Endothelial cell (in vitro differentiated cells): Measurements from ENCODE around the gene TMEM182. TPM values are rescaled to one million over a fixed set of nuclear protein-coding genes. Genes with fewer than 3 reads are reported as not detected.
A peak's percentile ranks its signal among the peaks of the same experiment; 100 is the strongest.

ENCODE experiments used
- DNase-seq: peaks from one replicate; pipeline ENCODE4 v3.0.0; 2021; ENCODE audit warnings: low spot score
- H3K27ac Mint-ChIP-seq: one replicate; pipeline ENCODE4 v1.8.0; 2021; ENCODE audit warnings: mixed read lengths, inconsistent platforms; ENCODE audit not compliant: unreplicated experiment
- H3K27me3 Mint-ChIP-seq: one replicate; pipeline ENCODE4 v1.8.0; 2021; ENCODE audit warnings: mild to moderate bottlenecking, moderate library complexity, mixed read lengths, inconsistent platforms; ENCODE audit not compliant: unreplicated experiment
- H3K36me3 Mint-ChIP-seq: one replicate; pipeline ENCODE4 v1.8.0; 2021; ENCODE audit warnings: mild to moderate bottlenecking, low read depth, mixed read lengths, inconsistent platforms; ENCODE audit not compliant: unreplicated experiment
- H3K4me1 Mint-ChIP-seq: one replicate; pipeline ENCODE4 v1.8.0; 2021; ENCODE audit warnings: mild to moderate bottlenecking, mixed read lengths, inconsistent platforms; ENCODE audit not compliant: unreplicated experiment
- H3K4me3 Mint-ChIP-seq: one replicate; pipeline ENCODE4 v1.8.0; 2021; ENCODE audit warnings: mild to moderate bottlenecking, mixed read lengths, inconsistent platforms; ENCODE audit not compliant: unreplicated experiment
- H3K9me3 Mint-ChIP-seq: one replicate; pipeline ENCODE4 v1.8.0; 2021; ENCODE audit warnings: mixed read lengths, inconsistent platforms; ENCODE audit not compliant: unreplicated experiment
- total RNA-seq: library from RNA; stranded (reverse); fragmentation: NEBNext Ultra II Directional; extraction: Animal tissue kit (Norgen Biotek cat#: 25700); gene quantifications from one replicate; pipeline ENCODE4 v1.2.1, GENCODE V29; 2021; ENCODE audit not compliant: unreplicated experiment
- TF ChIP-seq, protein P1 (sequence below): fragments of 200-600 bp; sonication (generic); IDR thresholded peaks from one replicate; pipeline ENCODE4 v1.5.0; 2021; ENCODE audit warnings: antibody characterized with exemption; ENCODE audit not compliant: unreplicated experiment

The TMEM182 gene
- total RNA-seq, 1 donor from 2014 or later, result 6.2 TPM

GRCh38 chr2:102797486-102797885, 35.7 kb downstream of the TMEM182 start:
- peaks cover 41% of the 10 kb centered on the region for H3K36me3 Mint-ChIP-seq

GRCh38 chr2:102798181-102798580, 36.4 kb downstream of the TMEM182 start:
- Mint-ChIP-seq H3K27ac (no peak overlapping the region), H3K36me3 (peaks cover 44% of the 10 kb centered on the region), H3K9me3 (peaks cover 16% of the 10 kb centered on the region), H3K27me3 (peaks cover 1% of the 10 kb centered on the region), H3K4me1 (peaks cover 16% of the 10 kb centered on the region), H3K4me3 (no peak overlapping the region)
- TF ChIP-seq, protein P1, sequence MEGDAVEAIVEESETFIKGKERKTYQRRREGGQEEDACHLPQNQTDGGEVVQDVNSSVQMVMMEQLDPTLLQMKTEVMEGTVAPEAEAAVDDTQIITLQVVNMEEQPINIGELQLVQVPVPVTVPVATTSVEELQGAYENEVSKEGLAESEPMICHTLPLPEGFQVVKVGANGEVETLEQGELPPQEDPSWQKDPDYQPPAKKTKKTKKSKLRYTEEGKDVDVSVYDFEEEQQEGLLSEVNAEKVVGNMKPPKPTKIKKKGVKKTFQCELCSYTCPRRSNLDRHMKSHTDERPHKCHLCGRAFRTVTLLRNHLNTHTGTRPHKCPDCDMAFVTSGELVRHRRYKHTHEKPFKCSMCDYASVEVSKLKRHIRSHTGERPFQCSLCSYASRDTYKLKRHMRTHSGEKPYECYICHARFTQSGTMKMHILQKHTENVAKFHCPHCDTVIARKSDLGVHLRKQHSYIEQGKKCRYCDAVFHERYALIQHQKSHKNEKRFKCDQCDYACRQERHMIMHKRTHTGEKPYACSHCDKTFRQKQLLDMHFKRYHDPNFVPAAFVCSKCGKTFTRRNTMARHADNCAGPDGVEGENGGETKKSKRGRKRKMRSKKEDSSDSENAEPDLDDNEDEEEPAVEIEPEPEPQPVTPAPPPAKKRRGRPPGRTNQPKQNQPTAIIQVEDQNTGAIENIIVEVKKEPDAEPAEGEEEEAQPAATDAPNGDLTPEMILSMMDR, result no peak
- no peak for DNase-seq

More at GRCh38 chr2:102797486-102797885, 35.7 kb downstream of the TMEM182 start:
- Mint-ChIP-seq H3K4me1 (peaks cover 17% of the 10 kb centered on the region), H3K27me3 (peaks cover 3% of the 10 kb centered on the region), H3K4me3 (no peak overlapping the region), H3K27ac (no peak overlapping the region), H3K9me3 (peaks cover 16% of the 10 kb centered on the region)
- no peak for DNase-seq
- TF ChIP-seq, protein P1, result no peak

- Mint-ChIP-seq H3K27me3 (peaks cover 3% of the 10 kb centered on the region), H3K9me3 (peaks cover 16% of the 10 kb centered on the region), H3K4me1 (peaks cover 14% of the 10 kb centered on the region), H3K4me3 (peak overlapping the region; percentile 21), H3K27ac (no peak overlapping the region), H3K36me3 (peaks cover 47% of the 10 kb centered on the region)
- TF ChIP-seq, protein P1, result no peak
- no peak for DNase-seq
These were observed 39.4 kb downstream of the TMEM182 start for GRCh38 chr2:102801098-102801718.

DNA sequence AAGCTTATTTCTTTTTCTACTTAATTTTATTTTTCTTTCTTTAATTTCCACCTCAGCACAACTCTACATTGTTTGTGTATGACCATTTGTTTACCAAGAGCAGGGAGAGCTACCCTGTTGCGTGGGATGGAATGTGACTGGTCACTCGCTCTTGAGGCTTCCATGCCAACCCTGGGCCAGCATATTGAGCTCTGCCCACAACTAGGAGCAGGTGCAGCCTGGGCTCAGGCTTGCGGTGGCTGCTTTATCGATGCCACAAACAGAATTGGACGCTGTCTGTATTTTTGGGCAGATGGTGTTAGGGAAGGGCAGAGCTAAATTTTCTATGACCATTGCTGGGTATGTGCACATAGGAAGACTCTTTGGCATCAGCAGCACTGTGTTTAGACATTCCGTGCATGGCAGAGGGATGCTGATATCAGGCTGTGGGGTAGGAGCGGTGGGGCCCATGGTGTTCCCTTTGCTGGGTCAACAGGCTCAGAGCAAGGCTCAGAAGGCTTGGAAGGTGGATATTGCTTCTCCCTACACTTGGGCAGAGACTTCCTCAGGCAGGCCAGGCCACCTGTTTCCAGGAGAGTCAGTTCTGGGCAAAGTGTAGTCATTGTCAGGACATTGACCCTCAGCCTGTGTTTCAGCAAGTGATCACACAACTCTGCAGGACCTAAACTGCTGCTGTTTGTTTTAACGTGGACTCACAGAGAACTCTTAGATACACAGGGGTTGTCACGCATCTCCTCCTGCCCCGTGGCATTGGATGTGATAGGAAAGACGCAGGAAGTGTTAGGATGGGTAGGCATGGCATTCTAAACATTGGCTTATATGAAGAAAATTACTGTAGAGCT, 40.2 kb downstream of the TMEM182 start:
- H3K4me1 Mint-ChIP-seq, result peaks cover 10% of the 10 kb centered on the region
- peaks cover 47% of the 10 kb centered on the region for H3K36me3 Mint-ChIP-seq
- DNase-seq, result no peak
- H3K27me3 Mint-ChIP-seq, result peaks cover 3% of the 10 kb centered on the region
- peaks cover 16% of the 10 kb centered on the region for H3K9me3 Mint-ChIP-seq
- TF ChIP-seq, protein P1, result no peak
- no peak overlapping the region for H3K27ac Mint-ChIP-seq
- no peak overlapping the region for H3K4me3 Mint-ChIP-seq
